NK-92 (cell line): ENCODE measurements around the gene RAET1E.
"Not testable (repeated sequence)": the region's sequence is repeated elsewhere in the genome, so short reads cannot be mapped to it uniquely, and the experiment has no call there.

Experiments
- DNase-seq: peaks from one replicate; lab custom pipeline; 2025; ENCODE audit not compliant: unreplicated experiment; lab: John Stamatoyannopoulos, UW

The RAET1E gene

DNA sequence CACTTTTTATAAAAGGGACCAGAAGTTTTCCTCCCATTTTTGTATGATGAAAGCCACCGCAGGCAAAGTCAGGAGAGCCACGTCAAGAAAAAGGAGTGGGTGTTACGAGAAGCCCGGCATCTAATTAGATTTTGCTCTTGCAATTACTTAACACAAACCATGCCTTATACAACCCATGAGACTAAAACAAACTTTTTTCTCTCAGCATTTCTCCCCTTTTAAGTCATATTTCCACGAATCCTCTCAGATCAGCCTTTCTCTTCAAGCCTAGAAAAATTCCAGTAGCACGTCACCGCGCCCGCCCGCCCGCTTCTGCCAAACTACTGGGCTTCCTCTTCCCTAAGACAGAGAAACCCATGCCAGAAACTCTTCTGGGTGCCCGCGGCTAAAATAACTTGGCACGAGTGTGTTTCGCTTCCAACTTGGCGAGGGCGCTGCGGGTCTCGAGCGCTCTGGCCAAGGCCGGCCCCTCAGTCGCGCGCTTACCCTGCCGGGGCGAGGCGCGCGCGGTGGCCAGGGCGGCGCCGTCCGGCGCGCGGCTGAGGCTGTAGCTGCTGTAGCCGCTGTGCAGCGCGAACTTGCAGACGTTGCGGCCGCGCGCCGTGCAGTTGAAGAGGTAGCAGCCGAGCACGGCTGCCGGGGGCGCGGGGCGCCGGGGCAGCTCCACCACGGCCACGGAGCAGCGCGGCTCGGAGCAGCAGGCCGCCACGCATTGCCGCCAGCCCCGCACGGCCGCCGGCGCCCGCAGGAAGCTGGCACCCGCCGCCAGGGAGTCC, 34.8 kb downstream of the RAET1E start:
- DNase-seq: no peak

DNA sequence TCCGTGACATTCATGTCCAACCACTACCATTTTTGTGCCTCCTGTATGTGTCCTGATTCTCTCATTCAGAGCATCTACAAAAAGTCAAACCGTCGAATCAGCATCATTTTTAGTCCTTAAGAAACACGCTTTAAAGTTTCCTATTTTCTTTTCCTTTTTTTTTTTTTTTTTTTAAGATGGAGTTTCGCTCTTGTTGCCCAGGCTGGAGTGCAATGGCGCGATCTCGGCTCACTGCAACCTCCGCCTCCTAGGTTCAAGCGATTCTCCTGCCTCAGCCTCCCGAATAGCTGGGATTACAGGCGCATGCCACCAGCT, 35.5 kb downstream of the RAET1E start:
- DNase-seq: not testable (repeated sequence)

DNA sequence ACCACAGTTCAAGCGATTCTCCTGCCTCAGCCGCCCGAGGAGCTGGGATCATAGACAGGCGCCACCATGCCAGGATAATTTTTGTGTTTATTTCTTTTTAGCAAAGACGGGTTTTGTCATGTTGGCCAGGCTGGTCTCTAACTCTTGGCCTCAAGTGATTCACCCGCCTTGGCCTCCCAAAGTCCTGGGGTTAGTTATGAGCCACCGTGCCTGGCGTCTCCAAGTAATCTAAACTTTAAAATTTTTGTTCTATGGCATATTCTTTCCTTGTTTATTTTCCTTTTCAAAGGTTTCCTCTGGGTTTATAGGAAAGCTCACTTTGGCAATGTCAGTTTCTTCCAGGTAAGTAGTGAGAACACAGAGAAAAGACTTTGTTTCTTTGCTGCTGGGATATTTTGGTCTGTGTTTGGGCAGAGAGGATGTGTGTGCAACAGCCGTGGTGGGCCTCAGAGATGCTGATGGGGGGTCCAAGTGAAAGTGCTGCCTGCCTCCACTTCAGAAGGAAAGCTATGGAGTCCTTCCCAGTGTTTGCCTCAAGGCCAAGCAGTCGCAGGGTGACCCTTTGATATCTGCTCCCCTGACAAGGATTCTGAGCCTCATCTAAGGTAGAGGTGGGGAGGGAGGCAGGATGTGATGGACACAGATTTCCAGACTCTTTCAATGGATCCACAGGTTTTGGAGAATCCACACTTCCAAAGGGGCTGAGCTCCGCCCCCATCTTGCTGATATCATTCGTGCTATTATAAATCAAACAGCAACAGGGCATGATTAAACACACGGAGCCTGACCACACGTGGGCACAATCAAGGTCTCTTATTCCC, 36.1 kb downstream of the RAET1E start:
- DNase-seq: no peak

DNA sequence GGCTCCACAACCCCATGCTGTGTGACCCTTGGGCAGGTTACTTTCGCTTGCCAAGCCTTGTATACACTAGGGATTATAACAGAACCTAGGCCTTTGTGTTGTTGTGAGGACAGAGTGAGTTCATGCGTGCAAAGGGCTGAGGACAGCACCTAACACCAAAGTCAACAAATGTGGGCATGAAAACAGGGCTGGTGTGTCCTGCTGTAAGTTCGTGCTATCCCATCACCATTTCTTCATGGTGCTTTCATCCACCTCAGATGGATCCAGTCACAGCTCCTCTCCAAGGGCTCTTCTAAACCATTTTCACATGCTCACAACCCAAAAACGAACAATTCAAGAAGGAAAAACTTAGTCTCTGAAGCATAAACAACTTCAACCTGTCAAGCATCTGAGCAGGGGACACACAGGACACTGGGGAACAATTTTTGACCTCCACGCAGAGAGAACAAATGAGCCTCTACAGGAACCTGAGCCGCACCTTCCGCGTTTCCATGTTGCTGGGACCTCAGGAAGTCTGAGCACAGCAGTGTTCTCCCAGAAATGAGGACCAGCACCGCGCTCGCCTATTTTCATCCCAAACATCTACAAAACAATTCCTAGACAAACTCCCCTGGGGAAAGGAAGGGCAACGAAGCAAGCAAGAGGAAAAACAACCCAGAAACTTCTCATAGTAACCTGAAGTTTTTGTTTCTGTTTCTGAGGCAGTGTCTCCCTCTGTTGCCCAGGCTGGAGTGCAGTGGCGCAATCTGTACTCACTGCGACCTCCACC, 36.9 kb downstream of the RAET1E start:
- no peak for DNase-seq

DNA sequence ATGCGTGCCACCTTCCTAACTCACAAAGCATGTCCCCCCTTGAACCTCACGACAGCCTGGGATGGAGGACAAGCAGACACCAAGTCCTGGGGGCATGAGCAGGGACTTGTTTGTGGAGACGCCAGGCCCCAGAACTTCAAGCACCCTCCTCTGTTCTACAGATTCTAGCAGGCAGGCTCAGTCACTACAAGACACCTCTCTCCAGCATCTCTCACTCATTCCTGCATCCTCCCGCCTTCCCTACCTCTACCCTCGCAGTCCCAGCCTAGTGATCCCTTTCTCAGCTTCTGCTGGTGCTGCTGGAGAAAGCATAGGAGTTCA, 37.4 kb downstream of the RAET1E start:
- no peak for DNase-seq

DNA sequence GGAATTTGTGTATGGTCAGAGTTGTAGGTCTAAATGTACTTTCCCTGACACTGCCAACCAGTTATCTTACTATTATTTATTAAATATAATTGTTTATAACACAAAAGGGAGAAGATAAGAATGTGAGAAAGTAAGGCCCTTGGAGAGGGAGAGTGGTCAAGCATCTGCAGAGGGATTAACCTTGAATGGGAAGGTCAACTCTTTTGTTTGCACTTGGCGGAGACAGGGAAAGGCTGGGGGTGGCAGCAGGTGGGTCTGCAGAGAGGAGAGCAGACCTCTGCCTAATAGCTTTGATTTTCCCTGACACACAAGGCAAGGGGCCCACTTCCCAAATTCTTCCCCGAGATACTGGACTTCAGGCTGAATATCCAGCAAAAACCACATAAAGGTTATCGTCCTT, 38.0 kb downstream of the RAET1E start:
- DNase-seq: no peak

DNA sequence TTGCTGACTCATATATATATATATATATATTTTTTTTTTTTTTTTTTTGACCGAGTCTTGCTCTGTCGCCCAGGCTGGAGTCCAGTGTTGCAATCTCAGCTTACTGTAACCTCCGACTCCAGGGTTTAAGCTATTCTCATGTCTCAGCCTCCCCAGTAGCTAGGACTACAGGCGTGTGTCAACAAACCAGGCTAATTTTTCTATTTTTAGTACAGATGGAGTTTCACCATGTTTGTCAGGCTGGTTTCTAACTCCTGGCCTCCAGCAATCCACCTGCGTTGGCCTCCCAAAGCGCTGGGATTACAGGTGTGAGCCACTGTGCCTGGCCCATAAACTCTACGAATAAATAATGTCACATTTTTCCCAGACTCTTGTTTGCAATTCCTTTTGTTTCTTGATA, 38.5 kb downstream of the RAET1E start:
- DNase-seq: no peak

DNA sequence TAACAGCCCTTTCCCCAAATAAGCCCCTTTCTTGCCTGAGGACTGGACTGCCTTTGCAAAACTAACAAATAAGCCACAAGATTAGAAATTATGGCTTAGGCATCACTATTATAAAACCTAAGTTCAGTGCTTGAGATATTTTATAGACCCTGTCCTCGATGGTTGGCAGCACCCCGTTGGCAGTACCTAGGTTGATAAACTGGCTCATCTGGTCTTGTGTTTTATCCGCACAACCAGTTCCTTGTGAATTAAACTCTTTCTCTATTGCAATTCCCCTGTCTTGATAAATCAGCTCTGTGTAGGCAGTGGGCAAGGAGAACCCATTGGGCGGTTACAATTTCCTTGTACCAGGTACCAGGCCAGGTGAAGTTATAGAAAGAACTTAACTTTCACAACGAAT, 40.4 kb downstream of the RAET1E start:
- DNase-seq: no peak

DNA sequence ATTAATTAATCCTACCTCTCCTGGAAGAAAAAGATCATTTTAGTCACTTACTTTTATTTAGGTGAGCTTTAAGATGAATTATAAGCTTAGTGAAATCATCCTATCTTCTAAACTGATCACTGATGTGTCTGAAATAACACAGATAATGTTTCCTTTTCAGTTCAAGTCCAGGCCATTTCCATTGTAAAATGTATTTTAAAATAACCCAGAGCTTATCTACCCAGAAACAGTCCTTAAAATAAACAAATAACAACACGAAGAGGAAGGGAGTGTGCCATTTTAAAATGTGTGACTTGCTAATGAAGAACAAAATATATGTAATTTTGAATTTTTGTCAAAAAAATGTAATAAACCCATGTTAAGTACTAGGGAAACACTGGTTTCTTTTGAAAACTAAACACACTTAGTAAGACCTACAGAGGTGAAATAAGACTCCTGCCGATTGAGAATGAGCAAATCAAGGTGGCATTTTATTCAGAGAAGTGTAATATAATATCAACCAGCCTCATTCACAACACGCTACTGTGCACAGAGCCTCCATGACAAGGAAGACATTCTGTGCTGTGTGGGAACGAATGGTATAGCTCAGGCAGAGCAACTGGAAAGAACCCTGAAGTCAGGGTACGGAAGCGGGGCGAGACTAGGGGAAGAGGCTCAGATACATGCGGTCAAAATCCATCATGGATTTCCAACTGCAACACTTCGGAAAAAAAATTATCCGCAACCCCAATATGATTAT, 41.5 kb downstream of the RAET1E start:
- DNase-seq: no peak

DNA sequence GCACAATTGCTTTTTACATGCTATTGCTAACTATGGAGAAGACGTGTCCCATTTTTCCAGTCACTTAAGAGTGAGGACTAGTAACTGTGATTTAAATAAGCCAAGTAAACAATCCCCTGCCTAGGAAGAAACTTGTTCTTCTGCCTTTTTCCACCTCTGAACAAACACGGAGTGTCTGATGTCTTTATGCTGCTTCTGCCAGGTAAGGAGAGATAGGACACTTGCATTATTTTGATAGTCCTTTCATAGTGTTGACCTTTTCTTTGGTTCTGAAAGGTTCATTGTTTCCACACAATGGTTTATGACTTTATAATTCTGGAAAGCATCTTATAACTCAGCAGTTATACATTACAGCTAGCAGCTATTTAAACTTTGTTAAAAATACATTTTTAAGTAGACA, 42.2 kb downstream of the RAET1E start:
- no peak for DNase-seq

DNA sequence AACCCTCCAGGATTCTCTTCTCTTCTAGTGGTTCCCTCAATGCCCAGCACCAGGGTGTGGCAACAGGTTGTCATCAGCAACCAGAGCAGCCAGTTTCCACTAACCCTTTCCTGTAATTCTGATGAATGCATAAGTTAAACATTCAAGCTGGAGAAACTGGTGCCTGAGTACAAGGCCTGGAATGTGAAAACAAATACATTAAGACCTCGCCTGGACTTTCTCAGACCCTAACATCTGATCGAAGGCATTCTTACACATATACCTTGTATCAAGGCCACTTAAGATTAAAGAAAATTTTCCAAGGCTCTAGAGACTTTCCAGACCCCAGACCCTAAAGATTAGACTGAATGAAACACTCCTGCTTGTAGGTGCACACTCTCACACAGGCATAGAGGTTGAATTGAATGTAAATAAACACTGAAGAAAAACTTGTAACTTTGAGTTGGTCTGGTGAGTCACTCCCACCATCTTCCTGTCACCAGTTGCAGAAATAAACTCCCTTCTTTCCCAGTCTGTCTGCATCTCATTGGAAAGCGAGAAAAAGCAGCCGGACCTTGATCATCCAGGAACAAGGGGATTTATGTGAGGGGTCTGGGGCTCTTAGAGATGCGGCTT, 42.8 kb downstream of the RAET1E start:
- no peak for DNase-seq

DNA sequence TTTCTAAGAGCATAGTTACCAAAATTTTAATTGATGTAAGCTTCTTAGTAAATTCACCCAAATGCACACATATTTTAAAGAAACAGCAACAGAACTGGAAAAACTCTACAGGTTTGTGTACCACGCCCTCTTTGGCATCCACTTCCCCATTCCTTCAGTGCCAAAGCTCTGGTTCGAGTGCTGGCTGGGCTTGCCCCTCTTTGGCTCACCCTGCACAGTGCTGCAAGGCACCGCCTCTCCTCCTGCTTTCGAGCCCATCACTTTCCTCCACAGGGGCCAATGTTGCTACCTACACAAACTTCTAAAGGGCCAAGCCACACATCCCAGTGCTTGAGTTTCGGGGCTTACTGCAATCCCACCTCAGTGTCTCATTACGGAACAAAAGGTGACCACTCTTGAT, 43.4 kb downstream of the RAET1E start:
- DNase-seq: no peak

DNA sequence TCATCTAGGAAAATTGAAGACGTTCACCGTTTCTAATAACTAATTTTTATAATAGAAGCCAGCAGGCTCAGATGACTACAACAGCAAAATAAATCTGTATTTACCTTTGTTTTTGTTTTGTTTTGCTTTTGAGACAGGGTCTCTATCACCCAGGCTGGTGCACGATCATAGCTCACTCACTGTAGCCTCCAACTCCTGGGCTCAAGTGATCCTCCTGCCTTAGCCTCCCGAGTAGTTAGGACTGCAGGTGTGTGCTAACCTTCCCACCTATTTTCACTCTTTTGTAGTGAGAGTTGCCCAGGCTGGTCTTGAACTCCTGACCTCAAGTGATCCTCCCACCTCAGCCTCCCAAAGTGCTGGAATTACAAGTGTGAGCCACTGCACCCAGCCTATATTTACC, 43.9 kb downstream of the RAET1E start:
- not testable (repeated sequence) for DNase-seq

DNA sequence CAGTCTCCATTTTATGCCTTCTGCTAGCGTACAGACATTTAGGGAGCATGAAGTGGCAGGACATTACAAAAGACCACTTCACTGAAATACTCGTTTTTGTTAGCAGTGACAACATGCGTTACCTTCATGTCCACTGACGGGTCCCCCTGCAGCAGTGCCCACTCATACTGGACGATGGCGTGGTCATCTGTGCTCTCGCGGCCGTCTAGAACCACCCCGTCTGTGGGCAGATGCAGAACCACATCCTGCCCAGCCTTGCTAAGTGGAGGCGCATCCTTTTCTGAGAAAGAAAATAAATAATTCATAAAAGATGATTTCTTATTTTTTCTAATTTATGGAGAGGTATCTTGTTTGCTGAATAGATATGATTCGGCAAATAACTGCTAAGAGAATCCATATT, 45.0 kb downstream of the RAET1E start:
- DNase-seq: no peak

DNA sequence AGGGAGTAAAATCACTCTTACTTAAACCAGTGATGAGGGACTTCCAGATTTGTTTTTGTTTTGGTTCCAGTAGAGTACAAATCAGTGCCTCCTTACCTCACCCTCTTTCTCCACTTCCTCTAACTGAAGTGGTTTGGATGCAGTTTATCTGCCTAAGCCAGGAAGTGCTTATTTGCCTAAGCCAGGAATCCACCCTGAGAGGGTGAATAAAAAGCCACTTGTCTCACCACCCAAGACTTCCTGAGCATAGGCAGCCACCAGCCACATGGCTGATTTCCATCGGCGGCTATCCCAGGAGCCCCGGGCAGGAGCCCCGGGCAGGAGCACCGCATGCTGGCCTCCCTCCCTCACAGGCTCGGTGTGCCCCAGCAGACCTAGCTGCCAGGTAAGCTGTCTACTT, 45.7 kb downstream of the RAET1E start:
- DNase-seq: no peak

DNA sequence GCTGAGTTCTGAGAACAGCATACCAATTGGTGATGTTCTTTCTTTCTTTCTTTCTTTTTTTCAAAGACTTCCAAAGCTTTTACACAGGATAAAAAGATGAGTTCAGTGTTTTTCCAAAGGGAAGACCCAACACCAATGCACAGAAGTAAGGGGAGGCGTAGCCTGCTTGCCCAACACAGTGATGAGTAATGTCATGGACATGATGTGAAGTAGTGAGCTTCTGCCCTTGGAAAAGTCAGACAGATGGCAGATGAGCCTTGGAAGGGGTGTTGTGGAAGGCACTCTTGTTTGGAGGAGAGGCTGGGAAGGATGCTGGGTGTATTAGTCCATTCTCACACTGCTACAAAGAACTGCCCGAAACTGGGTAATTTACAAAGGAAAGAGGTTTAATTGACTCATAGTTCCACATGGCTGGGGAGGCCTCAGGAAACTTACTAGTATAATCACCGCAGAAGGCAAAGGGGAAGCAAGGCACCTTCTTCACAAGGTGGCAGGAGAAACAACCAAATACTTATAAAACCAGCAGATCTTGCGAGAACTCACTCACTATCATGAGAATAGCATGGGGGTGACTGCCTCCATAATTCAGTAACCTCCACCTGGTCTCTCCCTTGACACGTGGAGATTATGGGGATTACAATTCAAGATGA, 46.3 kb downstream of the RAET1E start:
- no peak for DNase-seq

DNA sequence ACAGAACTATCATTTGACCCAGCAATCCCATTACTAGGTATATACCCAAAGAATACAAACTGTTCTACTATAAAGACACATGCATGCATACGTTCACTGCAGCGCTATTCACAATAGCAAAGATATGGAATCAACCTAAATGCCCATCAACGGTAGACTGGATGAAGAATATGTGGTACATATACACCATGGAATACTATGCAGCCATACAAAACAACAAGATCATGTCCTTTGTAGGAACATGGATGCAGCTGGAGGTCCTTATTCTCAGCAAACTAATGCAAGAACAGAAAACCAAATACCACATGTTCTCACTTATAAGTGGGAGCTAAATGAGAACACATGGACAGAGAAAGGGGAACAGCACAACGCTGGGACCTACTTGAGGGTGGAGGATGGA, 49.6 kb downstream of the RAET1E start:
- DNase-seq: not testable (repeated sequence)
